GM21447 (cell line): ENCODE results near the gene YOD1.

Experiments
- ATAC-seq: cut with Tn5 transposase; IDR thresholded peaks from one replicate; pipeline ENCODE4 v1.9.1; 2021; ENCODE audit not compliant: unreplicated experiment

The YOD1 gene

GRCh38 chr1:207013321-207014085, 37.5 kb downstream of the YOD1 start:
- ATAC-seq: no peak

- ATAC-seq: no peak
These were observed 40.3 kb downstream of the YOD1 start for GRCh38 chr1:207010726-207011125.

DNA sequence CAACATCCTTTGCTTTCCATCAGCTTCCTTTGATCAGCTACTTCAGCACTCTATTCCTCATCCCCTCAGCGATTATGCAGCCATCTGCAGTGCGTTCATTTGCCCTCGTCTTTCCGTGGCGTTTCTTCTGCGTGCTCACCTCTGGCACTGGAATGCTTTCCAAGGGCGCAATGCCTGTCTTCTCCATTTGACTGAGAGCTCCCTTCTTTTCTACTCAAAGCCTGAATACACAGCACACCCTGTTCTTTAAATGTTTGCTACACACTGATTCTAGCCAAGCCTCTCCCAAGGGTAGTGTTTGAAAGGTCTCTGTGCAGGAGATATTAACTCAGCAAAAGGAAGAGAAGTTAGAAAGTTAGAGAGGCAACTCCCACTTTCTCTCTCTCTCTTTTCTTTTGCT, 41.1 kb downstream of the YOD1 start:
- no peak for ATAC-seq

DNA sequence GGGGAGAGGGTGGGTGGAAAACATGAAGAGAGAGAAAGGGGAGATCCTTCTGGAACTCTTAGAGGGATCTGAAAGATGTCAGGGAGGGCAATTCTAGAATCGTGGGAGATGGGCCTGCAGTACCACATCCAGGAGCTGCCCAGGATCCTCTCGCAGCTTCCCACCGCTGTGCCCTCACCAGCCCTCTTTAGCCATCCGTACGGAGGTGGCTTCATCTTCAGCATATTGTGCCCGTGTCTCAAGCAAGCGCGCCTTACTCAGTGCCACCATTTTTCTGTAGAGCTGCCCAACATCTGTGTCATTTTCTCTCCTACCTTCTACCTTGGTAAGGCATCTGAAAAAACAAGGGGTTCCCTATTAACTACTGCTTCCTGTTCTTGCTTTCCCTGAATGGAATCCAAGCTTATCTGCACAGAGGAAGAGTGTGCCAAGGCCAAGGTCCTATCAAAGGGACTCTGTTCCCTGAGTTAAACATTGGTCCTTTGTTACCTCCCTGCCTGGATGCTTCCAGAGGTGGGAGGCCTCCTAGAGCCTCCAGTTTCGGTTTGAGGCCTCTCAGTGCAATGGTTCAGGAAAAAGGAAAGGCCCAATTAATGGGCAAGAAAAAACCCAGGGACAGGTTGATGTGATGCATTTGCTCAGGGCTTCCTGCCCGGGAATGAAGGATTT, 41.7 kb downstream of the YOD1 start:
- no peak for ATAC-seq

- ATAC-seq: no peak
These were observed 43.5 kb downstream of the YOD1 start for GRCh38 chr1:207007352-207008033.

DNA sequence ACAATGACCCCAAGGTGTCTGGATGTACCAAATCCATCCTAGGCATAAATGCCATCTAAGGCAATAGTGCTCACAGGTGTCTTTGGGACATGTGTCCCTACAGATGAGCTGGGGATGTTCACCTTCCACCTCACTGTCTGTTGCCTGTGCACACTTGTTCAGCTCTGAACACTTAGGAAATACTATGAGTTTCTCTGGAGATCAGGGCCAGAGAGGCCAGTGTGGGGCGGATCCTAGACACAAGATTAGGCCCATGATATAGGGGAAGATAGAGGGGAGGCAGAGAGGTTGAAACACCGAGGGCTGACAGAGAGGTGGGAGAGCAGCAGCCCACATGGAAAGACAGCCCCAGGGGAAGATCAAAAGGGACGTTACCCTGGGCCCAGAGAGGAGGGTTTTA, 44.1 kb downstream of the YOD1 start:
- ATAC-seq: no peak

DNA sequence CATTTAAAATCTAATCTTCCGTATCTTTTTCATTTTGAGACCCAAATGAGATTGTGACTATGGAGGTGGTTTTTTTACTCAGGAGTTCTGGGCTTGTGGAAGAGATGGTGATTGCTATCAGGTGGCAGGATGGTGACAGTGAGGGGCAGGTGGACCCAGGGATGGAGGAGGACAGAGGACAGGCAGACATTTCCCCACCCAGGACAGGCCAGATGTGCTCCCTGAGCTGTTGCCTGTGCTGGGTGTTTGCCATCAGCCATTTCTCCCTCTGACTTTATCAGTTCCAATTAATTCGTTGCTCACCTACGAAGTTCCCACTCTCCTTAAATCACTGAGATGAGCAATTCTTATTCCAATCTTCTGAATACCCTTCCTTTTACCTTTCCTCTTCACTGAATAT, 44.9 kb downstream of the YOD1 start:
- no peak for ATAC-seq

GRCh38 chr1:207004931-207005830, 45.8 kb downstream of the YOD1 start:
- ATAC-seq: no peak

DNA sequence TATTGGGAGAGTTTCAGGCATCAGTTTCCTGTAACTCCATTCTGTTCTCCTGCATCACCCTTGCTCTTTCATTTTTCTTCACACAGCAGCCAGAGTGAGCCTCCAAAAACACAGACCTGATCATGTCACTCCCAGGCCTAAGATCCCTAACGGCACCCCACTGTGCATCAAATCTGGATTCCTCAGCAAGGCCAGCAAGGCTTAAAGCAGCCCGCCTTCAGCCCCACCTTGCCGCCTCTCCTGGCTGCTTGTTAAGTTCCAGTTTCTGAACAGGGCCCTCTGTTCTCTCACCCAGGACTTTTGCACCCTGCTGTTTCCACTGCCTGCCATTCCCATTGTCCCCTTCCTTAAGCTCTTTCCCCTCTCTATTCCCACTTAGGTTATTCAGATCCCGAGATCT, 47.8 kb downstream of the YOD1 start:
- ATAC-seq: no peak

GRCh38 chr1:207002724-207003146, 48.3 kb downstream of the YOD1 start:
- no peak for ATAC-seq

DNA sequence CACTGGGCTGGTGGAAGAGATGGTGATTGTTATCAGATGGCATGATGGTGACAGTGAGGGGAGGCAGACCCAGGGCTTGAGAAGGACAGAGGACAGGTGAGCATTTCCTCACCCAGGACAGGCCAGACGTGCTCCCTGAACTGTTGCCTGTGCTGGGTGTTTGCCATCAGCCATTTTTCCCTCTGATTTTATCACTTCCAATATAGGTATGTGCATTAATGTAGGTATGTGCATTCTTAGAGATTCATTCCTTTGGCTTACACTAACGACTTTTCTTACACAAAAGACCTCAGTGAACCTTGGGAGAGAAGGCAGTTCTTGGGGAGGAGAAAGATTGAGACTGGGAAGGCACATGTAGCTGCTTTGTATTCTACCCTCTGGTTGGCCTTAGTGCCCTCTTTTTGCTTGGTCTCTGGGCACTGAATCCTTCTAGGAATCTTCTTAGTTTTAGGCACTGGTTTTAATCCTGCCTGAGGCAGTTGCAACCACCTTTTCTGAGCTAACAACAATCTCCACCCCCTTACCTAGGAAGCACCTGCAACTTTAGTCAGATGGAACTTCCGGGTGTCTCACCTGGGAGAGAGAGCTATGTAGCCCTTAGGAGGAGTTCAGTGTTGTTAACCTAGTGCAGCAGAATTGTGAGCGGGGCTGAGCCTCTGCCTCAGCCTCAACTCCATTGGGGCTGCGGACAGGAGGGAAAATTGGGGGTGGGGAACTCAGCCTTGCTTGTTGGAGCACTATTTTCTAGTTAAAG, 49.3 kb downstream of the YOD1 start:
- no peak for ATAC-seq

DNA sequence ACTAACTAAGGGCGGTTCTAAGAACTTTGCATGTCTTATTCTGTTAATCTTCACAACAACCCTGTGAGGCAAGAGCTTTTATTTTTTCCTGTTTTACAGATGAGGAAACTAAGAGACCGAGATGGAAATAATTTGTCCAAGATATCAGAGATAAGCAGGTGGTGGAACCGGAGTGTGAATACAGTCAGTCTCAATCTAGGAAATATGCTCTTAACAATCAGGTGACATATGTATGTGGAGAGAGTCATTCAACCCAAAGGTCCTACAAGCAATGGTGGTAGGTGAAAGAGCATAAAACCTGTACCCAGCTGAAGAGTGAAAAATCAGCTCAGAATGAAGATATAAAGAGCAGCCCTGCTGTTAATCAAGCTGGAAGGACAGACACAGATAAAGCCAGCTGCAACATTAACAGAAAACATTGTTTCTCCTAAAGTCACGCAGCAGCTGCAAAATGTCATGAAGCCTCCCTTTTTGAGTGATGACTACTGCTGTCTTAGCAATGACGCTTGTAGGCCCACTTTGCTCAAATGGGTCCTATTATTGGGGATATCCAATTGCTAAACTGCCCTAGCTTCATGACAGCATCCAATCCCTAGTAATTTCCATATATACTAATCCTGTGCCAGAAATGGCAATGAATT, 50.2 kb downstream of the YOD1 start:
- ATAC-seq: no peak

DNA sequence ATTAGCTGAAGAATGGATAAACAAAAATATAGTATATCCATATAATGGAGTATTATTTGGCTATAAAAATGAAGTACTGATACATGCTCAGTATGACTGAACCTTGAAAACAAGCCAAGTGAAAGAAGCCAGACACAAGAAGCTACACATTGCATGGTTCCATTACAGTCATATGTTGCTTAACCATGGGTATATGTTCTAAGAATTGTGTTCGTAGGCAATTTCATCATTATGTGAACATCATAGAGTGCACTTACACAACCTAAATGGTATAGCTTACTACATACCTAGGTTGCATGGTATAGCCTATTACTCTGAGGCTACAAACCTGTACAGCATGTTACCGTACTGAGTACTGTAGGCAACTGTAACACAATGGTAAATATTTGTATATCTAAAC, 52.2 kb downstream of the YOD1 start:
- ATAC-seq: no peak
